Measurements from ENCODE around the gene CLN3. TPM values are rescaled to one million over a fixed set of nuclear protein-coding genes. Genes with fewer than 3 reads are reported as not detected.

CLN3 gene
- total and polyA plus RNA-seq, 9 of the 15 experiments (the other 6 are each of a cell fraction or from before 2014, with no cell fraction given), result 2.5 to 27.1 (median 11.6) TPM

GRCh38 chr16:28494121-28494851 lies 2.4 kb upstream of the CLN3 start, which contains the start of gene APOBR (continued):
- TF ChIP-seq POLR2AphosphoS2 (IDR thresholded peaks at IDR 0.05; ENCODE audit: low read length) (no peak), ETV6 (IDR thresholded peaks at IDR 0.05; ENCODE audit: borderline replicate concordance in 1 of 2, low read depth in 2 of 2, low read length in 1 of 2) (peak in 1 of 2 experiments; percentile 84; a peak in 2 of 4 replicates), ETV6 (CRISPR knock-in tag; IDR thresholded peaks at IDR 0.05; ENCODE audit: borderline replicate concordance) (no peak), TAF1 (IDR thresholded peaks at IDR 0.05; ENCODE audit: control insufficient read depth, extremely low read depth, insufficient read depth, low read length, severe bottlenecking) (peak; percentile 30), GABPB1 (CRISPR knock-in tag; IDR thresholded peaks at IDR 0.05) (peak; percentile 63), AFF1 (IDR thresholded peaks at IDR 0.05; ENCODE audit: low read depth in 1 of 2, partially characterized antibody in 2 of 2) (peak; percentile 22 to 65), RBFOX2 (IDR thresholded peaks at IDR 0.05; ENCODE audit: low read depth, low read length) (peak; percentile 51), ZNF133 (CRISPR knock-in tag; IDR thresholded peaks at IDR 0.05) (no peak), JUND (IDR thresholded peaks at IDR 0.05; ENCODE audit: borderline replicate concordance, low read depth, low read length) (no peak), JUND (tag; IDR thresholded peaks at IDR 0.05; ENCODE audit: borderline replicate concordance, low read depth, low read length) (no peak), HLTF (IDR thresholded peaks at IDR 0.05) (no peak), HNRNPLL (IDR thresholded peaks at IDR 0.05; ENCODE audit: low read depth, low read length, poor library complexity, severe bottlenecking) (no peak), TCF3 (CRISPR knock-in tag; IDR thresholded peaks at IDR 0.05) (peak; percentile 21; the same call in 1 of the 2 replicates), ZNF589 (CRISPR knock-in tag; IDR thresholded peaks at IDR 0.05; ENCODE audit: low read depth) (no peak), ZBTB2 (IDR thresholded peaks at IDR 0.05) (0 out of 2 replicates have a peak, but pooled peaks have one; percentile 32), CEBPB (tag; IDR thresholded peaks at IDR 0.05) (peak; percentile 61), GTF2B (IDR thresholded peaks at IDR 0.05; ENCODE audit: extremely low read depth, insufficient read length) (no peak), KDM4B (IDR thresholded peaks at IDR 0.05; ENCODE audit: borderline replicate concordance in 2 of 2, low read depth in 1 of 2) (peak in 1 of 2 experiments; percentile 81; a peak in 2 of 4 replicates), ZNF507 (tag; conservative IDR thresholded peaks at IDR 0.05) (no peak)
